T-helper 17 cell (primary cell): ENCODE data around the gene PSMD9. TPM values are rescaled to one million over a fixed set of nuclear protein-coding genes. Genes with fewer than 3 reads are reported as not detected.
"Not testable (repeated sequence)": the region's sequence is repeated elsewhere in the genome, so short reads cannot be mapped to it uniquely, and the experiment has no call there.

Source experiments
- ATAC-seq: fragments of 150-1000 bp; cut with Tn5 transposase; 2 replicates; pipeline ENCODE4 v1.10.0; 2021; ENCODE audit warnings: mild to moderate bottlenecking, moderate library complexity
- DNase-seq, 3 donors: peaks; one replicate each; pipeline versions ENCODE4 v3.0.0 to v3.0.0-alpha.2; 2020 to 2021
- H3K9me3 ChIP-seq: one replicate; pipeline ENCODE4 v1.7.0; 2013; ENCODE audit warnings: low read length, mild to moderate bottlenecking; ENCODE audit not compliant: control insufficient read depth, poor library complexity, severe bottlenecking
- H3K27ac Mint-ChIP-seq: one replicate; pipeline ENCODE4 v1.8.0; 2022; ENCODE audit warnings: mild to moderate bottlenecking, moderate library complexity, mixed read lengths
- H3K27me3 Mint-ChIP-seq: one replicate; pipeline ENCODE4 v1.8.0; 2022; ENCODE audit warnings: mixed read lengths
- H3K36me3 Mint-ChIP-seq: one replicate; pipeline ENCODE4 v1.8.0; 2022; ENCODE audit warnings: low read depth, mixed read lengths
- H3K4me1 Mint-ChIP-seq: one replicate; pipeline ENCODE4 v1.8.0; 2022; ENCODE audit warnings: mild to moderate bottlenecking, mixed read lengths
- H3K4me3 Mint-ChIP-seq: one replicate; pipeline ENCODE4 v1.8.0; 2022; ENCODE audit warnings: mild to moderate bottlenecking, moderate library complexity, mixed read lengths
- total RNA-seq, 4 donors: library from RNA in 2 of 4; stranded (reverse) in 2 of 4; gene quantifications; one replicate each; pipeline ENCODE4 v1.2.3 and lab custom pipeline; 2022 to 2026

PSMD9 gene
- total RNA-seq, 2 donors from 2014 or later, result 40.5 to 51.3 TPM

GRCh38 chr12:121915841-121916321, 27.3 kb downstream of the PSMD9 start:
- H3K36me3 Mint-ChIP-seq, result peaks cover 3% of the 10 kb centered on the region
- DNase-seq (no peak), ATAC-seq (no peak)
- no peak overlapping the region for H3K27ac Mint-ChIP-seq
- H3K4me1 Mint-ChIP-seq, result peaks cover 15% of the 10 kb centered on the region
- no peak overlapping the region for H3K4me3 Mint-ChIP-seq
- no peaks in the 10 kb centered on the region for H3K9me3 ChIP-seq
- H3K27me3 Mint-ChIP-seq, result no peaks in the 10 kb centered on the region

GRCh38 chr12:121916719-121917118, 28.1 kb downstream of the PSMD9 start:
- H3K4me3 Mint-ChIP-seq, result no peak overlapping the region

GRCh38 chr12:121917950-121918678, 29.5 kb downstream of the PSMD9 start, which contains the start of gene CFAP251:
Gene CFAP251 (plus strand): TSS chr12:121918592. CDS start chr12:121921306, 2,714 bp downstream.
- H3K36me3 Mint-ChIP-seq, result peaks cover 2% of the 10 kb centered on the region
- no peaks in the 10 kb centered on the region for H3K27me3 Mint-ChIP-seq
- peak; percentile 100 for ATAC-seq

More at GRCh38 chr12:121916719-121917118, 28.1 kb downstream of the PSMD9 start:
- H3K4me1 Mint-ChIP-seq, result peaks cover 17% of the 10 kb centered on the region
- peak overlapping the region; percentile 95 for H3K27ac Mint-ChIP-seq
- no peaks in the 10 kb centered on the region for H3K9me3 ChIP-seq
- ATAC-seq (no peak), DNase-seq (no peak)
- no peaks in the 10 kb centered on the region for H3K27me3 Mint-ChIP-seq
- peaks cover 5% of the 10 kb centered on the region for H3K36me3 Mint-ChIP-seq

GRCh38 chr12:121918679-121919038, 30.1 kb downstream of the PSMD9 start:
- peak overlapping the region; percentile 95 for H3K27ac Mint-ChIP-seq
- DNase-seq (peak in 1 of 3 donors; percentile 9), ATAC-seq (no peak)
- peak overlapping the region; percentile 85 for H3K4me3 Mint-ChIP-seq
- H3K27me3 Mint-ChIP-seq, result no peaks in the 10 kb centered on the region
- peaks cover 12% of the 10 kb centered on the region for H3K4me1 Mint-ChIP-seq
- H3K36me3 Mint-ChIP-seq, result peaks cover 2% of the 10 kb centered on the region
- H3K9me3 ChIP-seq, result no peaks in the 10 kb centered on the region

More at GRCh38 chr12:121917950-121918678, 29.5 kb downstream of the PSMD9 start, which contains the start of gene CFAP251:
- H3K9me3 ChIP-seq, result no peaks in the 10 kb centered on the region
- Mint-ChIP-seq H3K4me1 (peaks cover 12% of the 10 kb centered on the region), H3K27ac (peak within 1 kb of the TSS; percentile 95), H3K4me3 (peak within 1 kb of the TSS; percentile 85)
- peak; percentile 94 to 97 (median 95) for DNase-seq

GRCh38 chr12:121921066-121921465, 32.5 kb downstream of the PSMD9 start:
- H3K9me3 ChIP-seq, result no peaks in the 10 kb centered on the region
- H3K4me1 Mint-ChIP-seq, result peaks cover 12% of the 10 kb centered on the region

GRCh38 chr12:121925358-121925695, 36.7 kb downstream of the PSMD9 start:
- H3K4me3 Mint-ChIP-seq, result no peak overlapping the region
- ATAC-seq, result no peak

More at GRCh38 chr12:121921066-121921465, 32.5 kb downstream of the PSMD9 start:
- DNase-seq (no peak), ATAC-seq (no peak)
- Mint-ChIP-seq H3K36me3 (peaks cover 2% of the 10 kb centered on the region), H3K4me3 (no peak overlapping the region), H3K27ac (peak overlapping the region; percentile 88), H3K27me3 (no peaks in the 10 kb centered on the region)

GRCh38 chr12:121926874-121927706, 38.5 kb downstream of the PSMD9 start:
- Mint-ChIP-seq H3K27ac (no peak overlapping the region), H3K4me3 (peak overlapping the region; percentile 53), H3K27me3 (peaks cover 4% of the 10 kb centered on the region), H3K36me3 (no peaks in the 10 kb centered on the region), H3K4me1 (peaks cover 4% of the 10 kb centered on the region)
- ATAC-seq (no peak), DNase-seq (no peak)
- H3K9me3 ChIP-seq, result no peaks in the 10 kb centered on the region

More at GRCh38 chr12:121925358-121925695, 36.7 kb downstream of the PSMD9 start:
- Mint-ChIP-seq H3K4me1 (peaks cover 7% of the 10 kb centered on the region), H3K27me3 (no peaks in the 10 kb centered on the region), H3K36me3 (peaks cover 2% of the 10 kb centered on the region), H3K27ac (no peak overlapping the region)
- no peak for DNase-seq
- no peaks in the 10 kb centered on the region for H3K9me3 ChIP-seq

GRCh38 chr12:121927813-121928212, 39.2 kb downstream of the PSMD9 start:
- Mint-ChIP-seq H3K27me3 (peaks cover 10% of the 10 kb centered on the region), H3K4me1 (peaks cover 9% of the 10 kb centered on the region), H3K27ac (no peak overlapping the region), H3K4me3 (no peak overlapping the region), H3K36me3 (peaks cover 5% of the 10 kb centered on the region)
- no peak for DNase-seq
- H3K9me3 ChIP-seq, result no peaks in the 10 kb centered on the region
- no peak for ATAC-seq

GRCh38 chr12:121929545-121929944, 41.0 kb downstream of the PSMD9 start:
- H3K27ac Mint-ChIP-seq, DNase-seq, ATAC-seq, H3K4me3 Mint-ChIP-seq, H3K9me3 ChIP-seq, H3K36me3 Mint-ChIP-seq: not testable (repeated sequence)
- H3K4me1 Mint-ChIP-seq, result peaks cover 11% of the 10 kb centered on the region
- peaks cover 12% of the 10 kb centered on the region for H3K27me3 Mint-ChIP-seq

GRCh38 chr12:121930862-121931261, 42.3 kb downstream of the PSMD9 start:
- ATAC-seq, result no peak
- Mint-ChIP-seq H3K27ac (no peak overlapping the region), H3K27me3 (peaks cover 12% of the 10 kb centered on the region), H3K4me3 (no peak overlapping the region), H3K36me3 (peaks cover 8% of the 10 kb centered on the region), H3K4me1 (peaks cover 11% of the 10 kb centered on the region)
- H3K9me3 ChIP-seq, result no peaks in the 10 kb centered on the region
- DNase-seq, result no peak

- Mint-ChIP-seq H3K4me1 (peaks cover 11% of the 10 kb centered on the region), H3K27ac (no peak overlapping the region), H3K27me3 (peaks cover 12% of the 10 kb centered on the region), H3K4me3 (no peak overlapping the region), H3K36me3 (peaks cover 9% of the 10 kb centered on the region)
- no peaks in the 10 kb centered on the region for H3K9me3 ChIP-seq
- no peak for DNase-seq
- no peak for ATAC-seq
Measured at GRCh38 chr12:121932176-121932536, 43.6 kb downstream of the PSMD9 start.

- H3K9me3 ChIP-seq, result no peaks in the 10 kb centered on the region
- peaks cover 12% of the 10 kb centered on the region for H3K27me3 Mint-ChIP-seq
- H3K27ac Mint-ChIP-seq, result no peak overlapping the region
- no peak for ATAC-seq
- DNase-seq, result no peak
- H3K36me3 Mint-ChIP-seq, result peaks cover 10% of the 10 kb centered on the region
- no peak overlapping the region for H3K4me3 Mint-ChIP-seq
- H3K4me1 Mint-ChIP-seq, result peaks cover 11% of the 10 kb centered on the region
Measured at GRCh38 chr12:121932914-121933521, 44.4 kb downstream of the PSMD9 start.
